Ascending aorta (tissue), 2 donors: ENCODE data around the gene LEMD3. TPM values are rescaled to one million over a fixed set of nuclear protein-coding genes. Genes with fewer than 3 reads are reported as not detected.
A peak's percentile ranks its signal among the peaks of the same experiment; 100 is the strongest.
"Not testable (repeated sequence)": the region's sequence is repeated elsewhere in the genome, so short reads cannot be mapped to it uniquely, and the experiment has no call there.

ENCODE experiments used
- DNase-seq, 2 donors: peaks; one replicate each; pipeline ENCODE4 v3.0.0-alpha.2; 2019; ENCODE audit warnings: low spot score in 2 of 2
- H3K27ac ChIP-seq, 2 donors: fragments of 200-600 bp; sonication (generic); one replicate each; pipeline ENCODE4 v1.5.1; 2016 to 2017; ENCODE audit warnings: mild to moderate bottlenecking in 1 of 2
- H3K27me3 ChIP-seq: fragments of 200-600 bp; sonication (generic); one replicate; pipeline ENCODE4 v1.5.1; 2017
- H3K36me3 ChIP-seq, 2 donors: fragments of 200-600 bp; sonication (generic); one replicate each; pipeline ENCODE4 v1.5.1; 2016
- H3K4me1 ChIP-seq, 2 donors: fragments of 200-600 bp; sonication (generic); one replicate each; pipeline ENCODE4 v1.5.1; 2016 to 2017; ENCODE audit warnings: mild to moderate bottlenecking in 1 of 2
- H3K4me3 ChIP-seq, 2 donors: fragments of 200-600 bp; sonication (generic); one replicate each; pipeline ENCODE4 v1.5.1; 2016 to 2017; ENCODE audit warnings: mild to moderate bottlenecking in 1 of 2
- H3K9me3 ChIP-seq, 2 donors: fragments of 200-600 bp; sonication (generic); one replicate each; pipeline ENCODE4 v1.5.1; 2016
- intact Hi-C: fragments of 100-400 bp; cut with DNase I; formaldehyde crosslinking; loops from one replicate; pipeline ENCODE4 v1.15.1; 2023
- total RNA-seq: library from RNA; depleted of rRNA; stranded (reverse); fragments of >200 nt; gene quantifications from one replicate; pipeline ENCODE4 v1.1.0, GENCODE V29; 2016
- TF ChIP-seq, protein P1 (sequence below), 3 experiments: fragments of 200-600 bp in 2 of 3; fragments of 450-650 bp in 1 of 3; sonication (generic) in 2 of 3; IDR thresholded peaks; one replicate each; pipeline ENCODE4 v1.5.1; 2016 to 2019; ENCODE audit warnings: antibody characterized with exemption in 3 of 3, mild to moderate bottlenecking in 1 of 3, moderate library complexity in 1 of 3

The LEMD3 gene
- total RNA-seq, 1 donor from 2014 or later: 10.6 TPM

- TF ChIP-seq, protein P1, sequence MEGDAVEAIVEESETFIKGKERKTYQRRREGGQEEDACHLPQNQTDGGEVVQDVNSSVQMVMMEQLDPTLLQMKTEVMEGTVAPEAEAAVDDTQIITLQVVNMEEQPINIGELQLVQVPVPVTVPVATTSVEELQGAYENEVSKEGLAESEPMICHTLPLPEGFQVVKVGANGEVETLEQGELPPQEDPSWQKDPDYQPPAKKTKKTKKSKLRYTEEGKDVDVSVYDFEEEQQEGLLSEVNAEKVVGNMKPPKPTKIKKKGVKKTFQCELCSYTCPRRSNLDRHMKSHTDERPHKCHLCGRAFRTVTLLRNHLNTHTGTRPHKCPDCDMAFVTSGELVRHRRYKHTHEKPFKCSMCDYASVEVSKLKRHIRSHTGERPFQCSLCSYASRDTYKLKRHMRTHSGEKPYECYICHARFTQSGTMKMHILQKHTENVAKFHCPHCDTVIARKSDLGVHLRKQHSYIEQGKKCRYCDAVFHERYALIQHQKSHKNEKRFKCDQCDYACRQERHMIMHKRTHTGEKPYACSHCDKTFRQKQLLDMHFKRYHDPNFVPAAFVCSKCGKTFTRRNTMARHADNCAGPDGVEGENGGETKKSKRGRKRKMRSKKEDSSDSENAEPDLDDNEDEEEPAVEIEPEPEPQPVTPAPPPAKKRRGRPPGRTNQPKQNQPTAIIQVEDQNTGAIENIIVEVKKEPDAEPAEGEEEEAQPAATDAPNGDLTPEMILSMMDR (IDR thresholded peaks at IDR 0.05): no peak
- peak overlapping the region; percentile 79 to 94 for H3K4me3 ChIP-seq
- H3K27ac ChIP-seq: peak overlapping the region in 1 of 2 donors; percentile 0
Measured at GRCh38 chr12:65280306-65280705, 110.9 kb downstream of the LEMD3 start.

GRCh38 chr12:65282840-65283239 is 113.5 kb downstream of the LEMD3 start:
- Histone ChIP-seq H3K36me3 (no peaks in the 10 kb centered on the region), H3K27ac (no peak overlapping the region), H3K4me3 (no peak overlapping the region), H3K27me3 (no peaks in the 10 kb centered on the region), H3K9me3 (no peaks in the 10 kb centered on the region), H3K4me1 (peaks cover 0 to 21% of the 10 kb centered on the region in 2 donors)
- TF ChIP-seq, protein P1 (IDR thresholded peaks at IDR 0.05): no peak
- intact Hi-C loops: no loop called here
- DNase-seq: no peak

More at GRCh38 chr12:65280306-65280705, 110.9 kb downstream of the LEMD3 start:
- intact Hi-C loops: no loop called here
- H3K27me3 ChIP-seq: no peaks in the 10 kb centered on the region
- H3K4me1 ChIP-seq: peaks cover 0 to 26% of the 10 kb centered on the region in 2 donors
- no peaks in the 10 kb centered on the region for H3K36me3 ChIP-seq
- H3K9me3 ChIP-seq: no peaks in the 10 kb centered on the region
- no peak for DNase-seq

GRCh38 chr12:65285532-65285931 is 116.1 kb downstream of the LEMD3 start:
- DNase-seq, H3K27me3 ChIP-seq, H3K27ac ChIP-seq, H3K36me3 ChIP-seq, intact Hi-C loops, H3K9me3 ChIP-seq, H3K4me3 ChIP-seq: not testable (repeated sequence)
- peaks cover 0 to 18% of the 10 kb centered on the region in 2 donors for H3K4me1 ChIP-seq

- TF ChIP-seq, protein P1 (IDR thresholded peaks at IDR 0.05): no peak
- Histone ChIP-seq H3K4me3 (no peak overlapping the region), H3K36me3 (no peaks in the 10 kb centered on the region), H3K27ac (no peak overlapping the region), H3K4me1 (peaks cover 0 to 18% of the 10 kb centered on the region in 2 donors), H3K27me3 (no peaks in the 10 kb centered on the region), H3K9me3 (no peaks in the 10 kb centered on the region)
- intact Hi-C loops: no loop called here
- no peak for DNase-seq
Measured at GRCh38 chr12:65287426-65287825, 118.0 kb downstream of the LEMD3 start.

- Histone ChIP-seq H3K36me3 (no peaks in the 10 kb centered on the region), H3K27ac (no peak overlapping the region), H3K27me3 (no peaks in the 10 kb centered on the region), H3K4me3 (no peak overlapping the region), H3K9me3 (no peaks in the 10 kb centered on the region), H3K4me1 (peaks cover 0 to 16% of the 10 kb centered on the region in 2 donors)
- TF ChIP-seq, protein P1 (IDR thresholded peaks at IDR 0.05): no peak
- intact Hi-C loops: no loop called here
- DNase-seq: no peak
Measured at GRCh38 chr12:65292241-65292640, 122.9 kb downstream of the LEMD3 start.

- no peaks in the 10 kb centered on the region for H3K9me3 ChIP-seq
- H3K36me3 ChIP-seq: no peaks in the 10 kb centered on the region
- intact Hi-C loops: no loop called here
- TF ChIP-seq, protein P1 (IDR thresholded peaks at IDR 0.05): no peak
- H3K27ac ChIP-seq: no peak overlapping the region
- no peaks in the 10 kb centered on the region for H3K27me3 ChIP-seq
- no peak for DNase-seq
- peaks cover 0 to 16% of the 10 kb centered on the region in 2 donors for H3K4me1 ChIP-seq
- no peak overlapping the region for H3K4me3 ChIP-seq
Measured at GRCh38 chr12:65293735-65294134, 124.4 kb downstream of the LEMD3 start.
